Ovary (tissue), 9 donors: ENCODE results near the gene RYR1. TPM values are rescaled to one million over a fixed set of nuclear protein-coding genes. Genes with fewer than 3 reads are reported as not detected.
"Not testable (repeated sequence)": the region's sequence is repeated elsewhere in the genome, so short reads cannot be mapped to it uniquely, and the experiment has no call there.

ENCODE experiments used
- DNase-seq, 5 donors: peaks; one replicate each; pipeline ENCODE4 v3.0.0-alpha.2; 2019 to 2020
- H3K27ac ChIP-seq, 2 donors: fragments of 200-600 bp; one replicate each; pipeline versions ENCODE4 v1.5.1 to v1.8.0; 2019 to 2022
- H3K27me3 ChIP-seq: fragments of 200-600 bp; one replicate; pipeline ENCODE4 v1.8.0; 2022
- H3K36me3 ChIP-seq: fragments of 200-600 bp; sonication (generic); one replicate; pipeline ENCODE4 v1.5.1; 2019
- H3K4me1 ChIP-seq: one replicate; pipeline ENCODE4 v1.8.1; 2013; ENCODE audit warnings: mild to moderate bottlenecking, moderate library complexity; ENCODE audit not compliant: insufficient read depth
- H3K4me3 ChIP-seq: fragments of 200-600 bp; sonication (generic); one replicate; pipeline ENCODE4 v1.5.1; 2017
- H3K9me3 ChIP-seq, 2 donors: fragments of 200-600 bp in 1 of 2; sonication (generic) in 1 of 2; one replicate each; pipeline versions ENCODE4 v1.5.1 to v1.8.1; 2013 to 2019; ENCODE audit warnings: mild to moderate bottlenecking in 1 of 2, moderate library complexity in 1 of 2
- EP300 ChIP-seq: sonication (generic); formaldehyde crosslinking; IDR thresholded peaks from one replicate; pipeline ENCODE4 v1.6.1; 2017; ENCODE audit warnings: antibody characterized with exemption
- POLR2A ChIP-seq: fragments of 450-650 bp; IDR thresholded peaks from one replicate; pipeline ENCODE4 v1.6.1; 2017; ENCODE audit warnings: antibody characterized with exemption, mild to moderate bottlenecking, moderate library complexity
- WGBS, 3 donors: extraction: QIAGEN DNeasy Blood & Tissue Kit in 1 of 3; methylation state at CpG; one replicate each; pipeline versions ENCODE4 v1.1.5 to v1.1.7; 2013 to 2017; 5-methylcytosine and 5-hydroxymethylcytosine counted together
- intact Hi-C, 4 donors: fragments of 100-400 bp; cut with DNase I; formaldehyde crosslinking; loops; one replicate each; pipeline versions ENCODE4 v1.11.0 to v1.15.1; 2022 to 2023
- polyA plus RNA-seq, 2 donors: library from polyadenylated mRNA; stranded (reverse); fragments of 200-250 nt in 1 of 2; fragments of 350-450 nt in 1 of 2; fragmentation: Illumina TruSeq in 1 of 2; extraction: RNeasy Lipid Tissue Mini Kit (QIAGEN cat#74804) in 1 of 2; gene quantifications; one replicate each; pipeline ENCODE4 v1.2.3, GENCODE V29; 2013 to 2014
- total RNA-seq, 7 donors: library from RNA; depleted of rRNA in 2 of 7; stranded (reverse); fragments of >200 nt in 2 of 7; fragmentation: NEBNext Ultra II Directional in 3 of 7; extraction: Animal tissue kit (Norgen Biotek cat#: 25700) in 3 of 7; gene quantifications; one replicate each; pipeline versions ENCODE4 v1.1.0 to v1.2.4, GENCODE V29; 2016 to 2023
- TF ChIP-seq, protein P1 (sequence below), 3 donors: fragments of 450-650 bp in 2 of 3; fragments of 200-600 bp in 1 of 3; IDR thresholded peaks; one replicate each; pipeline versions ENCODE4 v1.5.1 to v1.8.0; 2016 to 2022; ENCODE audit warnings: antibody characterized with exemption in 3 of 3, mild to moderate bottlenecking in 1 of 3
- donor health status: DM: no; HTN: no; CAD: no; lungs with moderate emphysema.
- donor health status: DM: no; HTN: no; CAD: no.
- donor health status: Bipolar disorder and iron deficiency.
- donor health status: DM: yes; HTN: yes; CAD: no.
- donor health status: DM: no; HTN: no; CAD: no.
- donor health status: DM: yes; HTN: yes; CAD: no.

RYR1 gene
- total and polyA plus RNA-seq, 9 donors = 0.57 to 2.6 (median 1.0) TPM

DNA sequence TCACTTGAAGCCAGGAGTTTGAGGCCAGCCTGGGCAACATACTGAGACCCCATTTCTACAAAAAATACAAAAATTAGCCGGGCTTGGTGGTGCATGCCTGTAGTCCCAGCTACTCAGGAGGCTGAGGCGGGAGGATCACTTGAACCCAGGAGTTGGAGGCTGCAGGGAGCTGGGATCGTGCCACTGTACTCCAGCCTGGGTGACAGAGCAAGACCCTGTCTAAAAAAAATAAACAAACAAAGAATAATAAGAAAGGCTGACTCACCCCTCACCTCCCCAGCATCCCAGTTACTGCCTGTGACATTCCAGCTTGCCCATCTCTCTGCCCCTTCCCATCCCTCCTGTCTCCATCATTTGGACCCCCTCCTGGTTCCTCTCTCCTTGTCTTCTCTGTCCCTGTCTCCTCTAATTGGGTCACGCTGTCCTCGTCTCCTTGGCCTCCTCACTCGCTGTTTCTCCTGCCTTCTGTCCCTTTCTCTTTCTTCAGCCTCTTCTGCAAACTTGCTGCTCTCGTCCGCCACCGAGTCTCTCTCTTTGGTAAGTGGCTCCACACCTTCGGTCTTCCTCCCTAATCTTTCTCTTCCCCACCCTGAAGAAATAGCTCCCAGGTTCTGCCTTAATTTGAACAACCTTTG, 77.7 kb downstream of the RYR1 start:
- H3K4me1 ChIP-seq = peaks cover 4% of the 10 kb centered on the region
- 65 to 84% (median 72%) methylated on average over 10 of the region's 10 CpGs for WGBS, 3 donors
- no peaks in the 10 kb centered on the region for H3K27me3 ChIP-seq
- no peaks in the 10 kb centered on the region for H3K36me3 ChIP-seq
- no peak overlapping the region for H3K27ac ChIP-seq
- intact Hi-C loops = loop anchor here in 2 of 4 donors (10.0 kb wide), 2 partner anchors 94 to 404 kb away; partner anchors contain the start of gene CCER2 (in 1 of the 2)
- TF ChIP-seq, protein P1, sequence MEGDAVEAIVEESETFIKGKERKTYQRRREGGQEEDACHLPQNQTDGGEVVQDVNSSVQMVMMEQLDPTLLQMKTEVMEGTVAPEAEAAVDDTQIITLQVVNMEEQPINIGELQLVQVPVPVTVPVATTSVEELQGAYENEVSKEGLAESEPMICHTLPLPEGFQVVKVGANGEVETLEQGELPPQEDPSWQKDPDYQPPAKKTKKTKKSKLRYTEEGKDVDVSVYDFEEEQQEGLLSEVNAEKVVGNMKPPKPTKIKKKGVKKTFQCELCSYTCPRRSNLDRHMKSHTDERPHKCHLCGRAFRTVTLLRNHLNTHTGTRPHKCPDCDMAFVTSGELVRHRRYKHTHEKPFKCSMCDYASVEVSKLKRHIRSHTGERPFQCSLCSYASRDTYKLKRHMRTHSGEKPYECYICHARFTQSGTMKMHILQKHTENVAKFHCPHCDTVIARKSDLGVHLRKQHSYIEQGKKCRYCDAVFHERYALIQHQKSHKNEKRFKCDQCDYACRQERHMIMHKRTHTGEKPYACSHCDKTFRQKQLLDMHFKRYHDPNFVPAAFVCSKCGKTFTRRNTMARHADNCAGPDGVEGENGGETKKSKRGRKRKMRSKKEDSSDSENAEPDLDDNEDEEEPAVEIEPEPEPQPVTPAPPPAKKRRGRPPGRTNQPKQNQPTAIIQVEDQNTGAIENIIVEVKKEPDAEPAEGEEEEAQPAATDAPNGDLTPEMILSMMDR (IDR thresholded peaks at IDR 0.05) = no peak
- TF ChIP-seq POLR2A = no peak
- TF ChIP-seq EP300 = no peak
- no peaks in the 10 kb centered on the region for H3K9me3 ChIP-seq
- no peak for DNase-seq
- no peak overlapping the region for H3K4me3 ChIP-seq

DNA sequence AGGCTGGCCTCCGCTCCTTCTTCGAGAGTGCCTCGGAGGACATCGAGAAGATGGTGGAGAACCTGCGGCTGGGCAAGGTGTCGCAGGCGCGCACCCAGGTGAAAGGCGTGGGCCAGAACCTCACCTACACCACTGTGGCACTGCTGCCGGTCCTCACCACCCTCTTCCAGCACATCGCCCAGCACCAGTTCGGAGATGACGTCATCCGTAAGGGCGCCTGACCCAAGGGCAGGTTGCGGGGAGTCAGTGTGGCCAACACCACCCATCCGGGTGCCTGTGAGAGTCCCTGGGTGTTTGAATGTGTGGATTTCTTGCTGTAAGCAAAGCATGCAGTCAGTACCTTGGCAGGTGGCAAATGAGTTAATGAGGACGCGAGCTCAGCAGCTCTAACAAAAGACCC, 78.8 kb downstream of the RYR1 start:
- Histone ChIP-seq H3K36me3 (no peaks in the 10 kb centered on the region), H3K4me1 (peaks cover 4% of the 10 kb centered on the region), H3K27me3 (no peaks in the 10 kb centered on the region), H3K27ac (no peak overlapping the region), H3K9me3 (no peaks in the 10 kb centered on the region), H3K4me3 (no peak overlapping the region)
- no peak for DNase-seq
- 89 to 94% (median 90%) methylated on average over 19 of the region's 19 CpGs for WGBS, 3 donors
- intact Hi-C loops = loop anchor here in 2 of 4 donors (10.0 kb wide), 2 partner anchors 93 to 403 kb away; partner anchors contain the start of gene CCER2 (in 1 of the 2)
- no peak for TF ChIP-seq POLR2A
- TF ChIP-seq, protein P1 (IDR thresholded peaks at IDR 0.05) = no peak
- no peak for TF ChIP-seq EP300

DNA sequence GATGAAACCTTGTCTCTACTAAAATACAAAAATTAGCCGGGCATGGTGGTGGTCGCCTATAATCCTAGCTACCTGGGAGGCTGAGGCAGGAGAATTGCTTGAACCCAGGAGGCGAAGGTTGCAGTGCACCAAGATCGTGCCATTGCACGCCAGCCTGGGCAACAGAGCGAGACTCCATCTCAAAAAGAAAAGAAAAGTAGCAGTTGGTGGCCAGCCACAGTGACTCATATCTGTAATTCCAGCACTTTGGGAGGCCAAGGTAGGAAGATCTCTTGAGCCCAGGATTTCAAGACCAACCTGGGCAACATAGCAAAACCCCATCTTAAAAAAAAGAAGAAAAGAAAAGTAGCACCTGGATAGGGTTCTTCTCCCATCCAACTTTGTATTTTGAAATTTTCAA, 79.7 kb downstream of the RYR1 start:
- DNase-seq, H3K27me3 ChIP-seq, H3K4me1 ChIP-seq, H3K27ac ChIP-seq, H3K9me3 ChIP-seq, H3K4me3 ChIP-seq, H3K36me3 ChIP-seq: not testable (repeated sequence)
- intact Hi-C loops = loop anchor here in 2 of 4 donors (10.0 kb wide), 2 partner anchors 92 to 402 kb away; partner anchors contain the start of gene CCER2 (in 1 of the 2)
- WGBS, 3 donors = 94 to 96% (median 96%) methylated on average over 6 of the region's 6 CpGs

DNA sequence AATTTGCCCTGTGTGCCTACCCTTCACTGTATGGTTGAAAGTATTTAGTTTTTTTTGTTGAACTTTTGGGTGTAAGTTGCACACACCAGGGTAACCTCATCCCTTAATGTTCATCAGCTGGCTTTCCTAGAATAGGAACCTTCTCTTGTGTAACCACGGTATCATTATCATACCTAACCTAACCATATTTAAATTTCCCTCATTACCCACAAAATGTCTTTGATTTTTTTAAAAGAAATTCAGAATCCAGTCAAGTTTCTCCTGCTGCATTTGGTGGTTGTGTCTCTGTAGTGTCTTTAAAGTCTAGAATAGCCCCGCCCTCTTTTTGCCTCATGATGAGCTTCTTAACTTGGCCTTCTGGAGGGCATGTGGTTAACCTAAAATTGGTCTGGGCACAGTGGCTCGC, 80.3 kb downstream of the RYR1 start:
- H3K36me3 ChIP-seq = no peaks in the 10 kb centered on the region
- no peaks in the 10 kb centered on the region for H3K9me3 ChIP-seq
- DNase-seq = no peak
- H3K4me1 ChIP-seq = peaks cover 2% of the 10 kb centered on the region
- H3K27me3 ChIP-seq = no peaks in the 10 kb centered on the region
- intact Hi-C loops = loop anchor here in 2 of 4 donors (10.0 kb wide), 2 partner anchors 91 to 401 kb away; partner anchors contain the start of gene CCER2 (in 1 of the 2)
- no peak overlapping the region for H3K4me3 ChIP-seq
- H3K27ac ChIP-seq = no peak overlapping the region
- 68 to 71% (median 69%) methylated on average over 3 of the region's 3 CpGs for WGBS, 3 donors
- TF ChIP-seq, protein P1 (IDR thresholded peaks at IDR 0.05) = no peak
- TF ChIP-seq EP300 = no peak
- TF ChIP-seq POLR2A = no peak
